OCI-LY7 (cell line): ENCODE results near the gene KIF25.

Source experiments
- CTCF ChIP-seq: fragments of 200-600 bp; sonication (generic); conservative IDR thresholded peaks from 2 replicates; pipeline ENCODE4 v1.5.1; 2014; ENCODE audit warnings: mild to moderate bottlenecking, antibody characterized with exemption, low read length, moderate library complexity, mixed read lengths
- EZH2phosphoT487 ChIP-seq: fragments of 200-600 bp; sonication (generic); IDR thresholded peaks from 2 replicates; pipeline ENCODE4 v1.6.1; 2018; ENCODE audit warnings: low read depth, borderline replicate concordance, mild to moderate bottlenecking, mixed run types, antibody characterized with exemption, low read length, moderate library complexity, mixed read lengths

- TF ChIP-seq CTCF = no peak
- TF ChIP-seq EZH2phosphoT487 = no peak
These were observed 63.1 kb downstream of the KIF25 start for GRCh38 chr6:168060521-168060931.
